GM19025 (cell line): ENCODE measurements around the gene HSPE1.
A peak's percentile ranks its signal among the peaks of the same experiment; 100 is the strongest.
"Not testable (repeated sequence)": the region's sequence is repeated elsewhere in the genome, so short reads cannot be mapped to it uniquely, and the experiment has no call there.

ENCODE experiments used
- ATAC-seq: cut with Tn5 transposase; IDR thresholded peaks from one replicate; pipeline ENCODE4 v1.9.1; 2021; ENCODE audit warnings: mild to moderate bottlenecking, low read depth, moderate library complexity; ENCODE audit not compliant: unreplicated experiment

The HSPE1 gene

DNA sequence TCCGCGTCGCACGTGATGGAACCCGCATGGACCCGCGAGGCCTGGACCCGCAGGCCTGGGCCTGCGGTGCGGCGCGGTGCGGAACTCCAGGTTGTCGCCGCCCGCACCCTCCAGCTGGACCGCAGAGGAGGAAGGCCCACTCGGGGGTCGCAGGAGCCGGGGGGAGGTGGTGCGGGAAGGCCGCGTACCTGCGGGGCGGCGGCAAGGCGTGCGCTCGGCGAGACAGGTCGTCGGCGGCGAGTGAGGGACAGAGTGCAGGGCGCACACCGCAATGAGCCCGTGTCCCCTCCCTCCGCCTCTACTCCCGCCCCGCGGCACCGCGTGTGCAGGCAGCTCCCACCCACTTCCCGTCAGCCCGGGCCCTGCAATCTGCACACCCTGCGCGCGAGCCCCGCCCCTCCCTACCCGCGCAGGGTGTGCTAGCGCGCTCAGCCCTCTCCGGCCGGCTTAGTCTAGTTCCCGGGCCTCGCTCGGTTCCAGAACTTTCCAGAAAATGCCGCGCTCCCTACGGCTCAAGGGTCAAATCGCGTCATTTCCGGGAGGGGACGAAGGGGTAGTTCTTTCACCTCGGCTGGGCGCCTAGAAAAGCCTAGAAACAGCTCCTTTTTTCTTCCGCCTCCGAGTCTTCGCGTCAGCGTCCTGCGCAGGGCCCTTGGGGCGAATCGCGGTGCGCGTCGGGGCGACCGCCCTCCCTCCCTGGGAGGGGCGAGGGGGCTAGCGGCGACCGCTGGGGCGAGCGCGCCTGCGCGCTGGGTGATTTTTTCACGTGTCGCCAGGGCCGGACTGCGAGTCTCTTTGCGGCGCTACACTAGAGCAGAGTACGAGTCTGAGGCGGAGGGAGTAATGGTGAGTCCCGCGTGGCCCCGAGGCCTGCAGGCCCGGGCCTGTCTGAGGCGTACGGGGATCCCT is at the start of gene HSPE1, which contains the start of gene HSPD1:
HSPE1 (plus strand) TSS at position 786 of the 909 bp plus-strand sequence; CDS start at position 844, 58 bp downstream.
HSPD1 (minus strand) TSS at position 247 of the 909 bp plus-strand sequence. CDS start 992 bp downstream, outside the sequence.
- peak; percentile 78 for ATAC-seq

DNA sequence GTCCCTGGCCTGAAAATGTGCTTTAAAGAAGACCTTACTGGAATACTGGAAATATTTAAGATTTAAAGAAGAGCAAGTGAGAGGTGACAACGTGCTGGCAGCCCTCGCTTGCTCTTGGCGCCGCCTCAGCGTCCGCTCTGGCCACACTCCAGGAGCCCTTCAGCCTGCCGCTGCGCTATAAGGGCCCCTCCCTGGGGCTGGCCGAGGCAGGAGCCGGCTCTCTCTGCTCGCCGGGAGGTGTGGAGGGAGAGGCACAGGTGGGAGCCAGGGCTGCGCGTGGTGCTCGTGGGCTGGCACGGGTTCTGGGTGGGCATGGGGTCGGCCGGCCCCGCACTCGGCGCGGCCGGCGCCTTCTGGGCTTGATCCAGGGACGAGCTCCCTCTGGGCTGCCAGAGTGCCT is 49.7 kb upstream of the HSPE1 start:
- ATAC-seq, result no peak

DNA sequence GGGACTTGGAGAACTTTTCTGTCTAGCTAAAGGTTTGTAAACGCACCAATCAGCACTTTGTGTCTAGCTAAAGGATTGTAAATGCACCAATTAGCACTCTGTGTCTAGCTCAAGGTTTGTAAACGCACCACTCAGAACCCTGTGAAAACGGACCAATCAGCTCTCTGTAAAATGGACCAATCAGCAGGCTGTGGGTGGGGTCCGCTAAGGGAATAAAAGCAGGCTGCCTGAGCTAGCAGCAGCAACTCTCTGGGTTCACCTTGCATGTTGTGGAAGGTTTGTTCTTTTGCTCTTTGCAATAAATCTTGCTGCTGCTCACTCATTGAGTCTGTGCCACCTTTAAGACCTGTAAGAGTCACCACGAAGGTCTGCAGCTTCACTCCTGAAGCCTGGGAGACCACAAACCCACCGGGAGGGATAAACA is 49.2 kb upstream of the HSPE1 start:
- ATAC-seq, result not testable (repeated sequence)

DNA sequence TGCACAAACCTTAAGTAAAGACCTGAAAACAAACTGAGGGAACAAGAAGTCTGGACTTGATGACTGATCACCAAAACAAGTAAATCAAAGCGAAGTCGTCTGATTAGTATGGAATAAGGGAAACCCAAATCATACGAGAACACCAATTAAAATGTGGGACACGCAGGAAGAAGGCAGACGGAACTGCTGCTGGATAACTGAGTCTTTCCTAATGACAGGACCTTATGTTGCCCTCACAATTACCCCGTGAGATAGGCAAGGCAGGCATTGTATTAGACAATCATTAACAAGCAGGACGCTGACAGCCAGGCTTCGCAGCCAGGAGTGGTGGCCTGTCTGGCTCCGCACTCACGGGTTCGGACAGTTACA is 47.4 kb upstream of the HSPE1 start:
- no peak for ATAC-seq

DNA sequence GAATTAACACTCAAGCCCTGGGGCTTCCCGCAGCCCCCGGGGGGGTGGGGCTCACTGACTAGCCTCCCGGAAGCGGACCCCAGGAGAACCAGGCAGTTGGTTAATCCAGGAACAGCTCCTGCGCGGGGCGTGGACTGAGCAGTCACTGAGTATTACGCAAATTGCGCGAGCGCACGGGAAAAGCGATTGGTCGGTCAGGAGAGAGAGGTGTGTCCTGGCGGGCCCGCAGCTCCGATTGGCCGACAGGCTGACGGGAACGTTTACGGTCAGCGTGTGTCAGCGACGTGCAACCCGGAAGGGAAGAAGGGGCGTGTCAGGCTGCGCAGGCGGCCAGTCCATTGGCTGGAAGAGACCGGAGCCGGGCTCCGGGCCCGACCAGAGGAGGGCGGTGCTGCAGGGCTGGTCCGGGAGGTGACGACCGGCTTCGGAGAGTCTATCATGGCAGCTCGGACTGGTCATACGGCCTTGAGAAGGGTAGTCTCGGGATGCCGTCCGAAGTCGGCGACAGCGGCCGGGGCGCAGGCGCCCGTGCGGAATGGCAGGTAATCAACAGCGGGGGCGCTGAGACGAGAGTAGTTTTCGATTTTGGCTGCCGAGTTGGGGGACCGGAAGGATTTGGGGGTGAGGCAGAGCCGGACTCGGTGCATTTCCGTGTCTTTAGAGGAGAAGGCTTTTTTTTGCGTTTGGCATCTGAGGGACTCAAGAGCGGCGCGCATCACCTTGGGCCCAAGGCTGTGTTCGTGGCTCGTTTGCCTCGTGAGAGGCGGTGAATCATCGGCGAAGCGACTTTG is 46.9 kb upstream of the HSPE1 start, which contains the start of gene COQ10B:
COQ10B (plus strand) TSS at position 430 of the 791 bp plus-strand sequence; CDS start at position 439, 9 bp downstream.
- peak; percentile 91 for ATAC-seq

DNA sequence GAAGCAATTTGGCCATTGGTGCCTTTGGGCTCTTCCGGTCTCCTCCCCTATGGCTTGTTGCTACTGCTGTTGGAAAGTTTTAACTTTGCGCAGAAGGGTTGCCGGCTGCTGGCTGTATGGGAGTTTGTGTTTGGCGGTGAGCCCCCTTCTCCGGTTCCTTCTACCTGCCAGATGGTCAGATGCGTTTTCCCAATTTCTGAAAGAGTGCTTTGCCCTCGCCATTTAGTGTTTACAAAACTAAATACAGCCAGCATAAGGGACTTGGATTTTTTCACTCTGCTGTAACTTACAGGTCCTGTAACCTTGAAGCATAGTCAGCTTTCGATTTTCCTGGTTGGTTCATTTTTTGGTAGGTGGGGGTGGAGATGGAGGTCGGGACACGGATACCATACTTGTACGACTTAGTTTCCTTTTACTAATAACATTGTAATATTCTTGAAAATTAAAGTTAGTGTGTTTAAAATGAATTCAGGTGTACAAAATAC is 46.2 kb upstream of the HSPE1 start:
- ATAC-seq, result peak; percentile 10

DNA sequence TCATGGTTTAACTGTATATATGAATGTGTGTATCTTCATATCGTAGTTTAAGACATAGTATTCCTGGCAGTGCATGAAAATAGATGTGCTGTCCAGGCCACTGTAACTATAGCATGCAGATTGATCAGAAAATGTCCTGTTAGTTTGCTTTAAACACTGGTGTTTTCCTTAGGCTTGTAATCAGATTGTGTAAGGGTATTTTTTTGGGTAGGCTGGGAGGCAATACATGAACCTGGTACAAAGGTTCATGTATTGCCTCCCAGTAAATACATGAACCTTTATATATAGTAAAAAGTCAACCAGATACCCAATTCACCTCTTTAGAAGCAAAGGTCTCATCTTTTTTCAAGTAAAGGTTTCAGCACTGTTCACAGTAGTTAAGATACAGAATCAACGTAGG is 45.3 kb upstream of the HSPE1 start:
- ATAC-seq, result no peak

DNA sequence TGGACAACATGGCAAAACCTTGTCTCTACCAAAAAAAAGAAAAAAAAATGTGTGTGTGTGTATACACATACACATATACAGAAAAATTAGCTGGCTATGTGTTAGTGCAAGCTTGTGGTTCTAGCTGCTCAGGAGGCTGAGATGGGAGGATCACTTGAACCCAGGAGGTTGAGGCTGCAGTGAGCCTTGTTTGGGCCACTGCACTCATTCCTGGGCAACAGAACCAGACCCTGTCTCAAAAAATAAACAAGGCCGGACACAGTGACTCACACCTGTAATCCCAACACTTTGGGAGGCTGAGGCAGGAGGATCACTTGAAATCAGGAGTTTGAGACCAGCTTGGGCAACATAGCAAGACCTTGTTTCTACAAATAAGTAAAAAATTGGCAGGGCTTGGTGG is 44.8 kb upstream of the HSPE1 start:
- no peak for ATAC-seq

DNA sequence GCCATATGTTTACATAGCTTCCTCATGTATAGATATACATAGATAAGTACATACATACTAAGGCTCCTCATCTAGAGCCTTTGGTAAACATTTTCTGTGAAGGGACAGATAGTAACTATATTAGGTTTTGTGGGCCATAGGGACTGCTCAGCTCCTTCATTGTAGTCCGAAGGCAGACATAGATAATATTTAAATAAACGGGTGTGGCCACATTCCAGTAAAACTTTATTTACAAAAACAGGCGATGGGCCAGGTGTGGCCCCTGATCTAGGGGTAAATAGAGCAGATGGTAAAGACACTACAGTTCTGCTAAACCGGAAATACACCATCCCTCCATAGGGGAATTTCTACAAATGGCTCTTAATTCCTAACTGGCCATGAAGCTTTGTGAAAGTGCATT is 39.5 kb upstream of the HSPE1 start:
- no peak for ATAC-seq

DNA sequence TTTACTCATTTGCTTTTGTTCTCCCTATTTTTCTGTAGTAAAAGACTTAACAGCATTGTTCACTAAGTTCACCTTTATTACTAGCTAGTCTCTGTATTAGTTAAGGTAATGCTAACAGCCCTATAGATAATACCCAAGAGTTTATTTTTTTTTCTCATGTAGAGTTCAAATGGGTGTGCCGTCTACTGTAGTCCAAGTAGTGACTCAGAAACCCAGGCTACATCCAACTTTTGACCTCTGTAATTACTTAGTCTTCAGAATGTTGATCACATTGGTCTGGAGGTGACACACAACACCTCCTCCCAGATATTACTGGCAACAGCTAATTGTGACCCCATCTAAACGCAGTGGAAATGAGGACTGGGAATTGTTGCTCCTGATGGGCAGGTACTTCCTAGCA is 39.1 kb upstream of the HSPE1 start:
- ATAC-seq, result no peak

DNA sequence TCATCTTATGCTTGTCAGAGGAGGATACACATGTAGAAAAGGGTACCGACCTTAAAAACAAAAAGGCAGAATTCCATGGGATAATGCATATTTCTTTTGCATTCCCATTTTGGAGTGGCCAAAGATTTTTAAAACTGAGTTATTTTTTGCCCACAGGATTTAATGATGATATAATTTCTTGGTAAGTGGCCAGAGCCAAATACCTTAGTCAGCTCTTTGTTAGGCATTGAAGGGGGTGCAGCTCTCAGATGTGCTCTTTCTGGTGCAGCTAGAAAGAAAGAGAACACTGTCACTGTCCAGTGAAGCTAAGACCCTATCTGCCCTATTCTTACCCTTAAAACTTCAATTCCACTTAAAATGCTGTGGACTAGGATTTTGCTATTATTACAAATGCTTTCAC is 36.0 kb upstream of the HSPE1 start:
- ATAC-seq, result no peak

DNA sequence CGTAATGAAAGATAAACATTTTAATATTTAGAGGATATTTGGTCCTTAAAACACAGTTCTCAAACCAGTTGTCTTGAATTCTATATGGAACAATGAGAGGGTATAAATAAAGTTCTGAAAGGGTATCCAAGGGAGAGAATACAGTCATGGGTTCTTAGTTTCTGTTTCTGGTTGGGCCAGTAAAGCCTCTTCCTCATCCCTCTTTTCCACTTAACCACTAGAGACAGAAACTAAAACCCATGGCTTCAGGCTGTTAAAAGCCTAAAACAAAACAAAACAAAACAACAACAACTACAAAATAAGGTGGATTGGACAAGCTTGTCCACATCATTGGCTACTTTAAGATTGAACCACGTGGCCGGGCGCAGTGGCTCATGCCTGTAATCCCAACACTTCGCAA is 28.0 kb upstream of the HSPE1 start:
- no peak for ATAC-seq

DNA sequence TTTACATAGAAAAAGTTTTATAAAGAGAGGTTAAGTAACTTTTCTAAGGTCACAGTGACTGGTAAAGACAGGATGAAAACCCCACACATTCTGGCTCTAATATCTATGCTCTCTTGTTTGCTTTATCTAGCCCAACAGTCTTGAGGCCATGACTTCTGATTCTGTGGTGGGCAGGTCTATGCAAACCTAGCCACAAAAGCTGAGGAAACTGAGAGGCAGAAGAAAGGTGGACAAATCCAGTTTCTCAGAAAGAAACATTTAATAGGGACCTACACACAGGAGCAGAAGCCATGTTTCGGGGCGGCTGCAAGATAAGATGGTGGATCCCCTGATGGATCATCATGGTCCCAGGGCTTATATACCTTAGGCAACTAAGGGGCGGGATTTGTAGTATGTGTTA is 22.4 kb upstream of the HSPE1 start:
- ATAC-seq, result no peak

DNA sequence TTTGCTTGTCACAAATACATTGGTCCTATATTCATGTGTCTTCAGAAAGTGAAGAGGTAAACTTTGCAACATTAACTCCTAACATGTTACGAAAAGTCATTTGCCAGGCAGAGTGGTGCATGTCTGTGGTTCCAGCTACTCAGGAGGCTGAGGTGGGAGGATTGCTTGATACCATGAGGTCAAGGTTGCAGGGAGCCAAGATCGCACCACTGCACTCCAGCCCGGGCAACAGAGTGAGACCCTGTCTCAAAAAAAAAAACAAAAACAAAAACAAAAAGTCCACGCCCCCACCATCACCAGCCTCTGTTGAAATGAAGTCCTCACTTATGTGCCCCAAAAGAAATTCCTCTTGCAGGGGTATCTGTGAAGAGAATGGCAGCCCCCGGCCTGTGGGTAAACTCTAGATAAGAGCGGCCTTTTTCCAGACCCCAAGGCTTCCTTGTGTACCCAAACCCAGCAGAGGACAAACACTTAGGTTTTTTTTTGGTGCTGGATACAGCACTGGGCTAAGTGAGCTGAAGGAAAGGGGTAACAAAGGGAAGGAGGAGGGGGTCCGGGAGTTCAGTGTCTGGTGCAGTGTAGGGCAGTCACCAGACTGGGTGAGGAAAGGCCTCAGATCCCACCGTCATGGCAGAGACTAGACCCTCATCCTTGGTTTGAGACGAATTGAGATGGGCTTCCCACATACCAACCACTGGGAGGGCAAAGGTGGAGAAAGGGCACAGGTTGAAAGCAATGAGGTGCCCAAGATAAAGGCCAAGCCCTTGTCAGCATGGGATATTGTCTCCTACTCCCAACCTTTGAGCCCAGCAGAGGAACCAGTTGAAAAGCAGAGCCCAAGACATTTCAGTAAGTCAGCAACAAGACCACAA is 19.8 kb upstream of the HSPE1 start:
- no peak for ATAC-seq

DNA sequence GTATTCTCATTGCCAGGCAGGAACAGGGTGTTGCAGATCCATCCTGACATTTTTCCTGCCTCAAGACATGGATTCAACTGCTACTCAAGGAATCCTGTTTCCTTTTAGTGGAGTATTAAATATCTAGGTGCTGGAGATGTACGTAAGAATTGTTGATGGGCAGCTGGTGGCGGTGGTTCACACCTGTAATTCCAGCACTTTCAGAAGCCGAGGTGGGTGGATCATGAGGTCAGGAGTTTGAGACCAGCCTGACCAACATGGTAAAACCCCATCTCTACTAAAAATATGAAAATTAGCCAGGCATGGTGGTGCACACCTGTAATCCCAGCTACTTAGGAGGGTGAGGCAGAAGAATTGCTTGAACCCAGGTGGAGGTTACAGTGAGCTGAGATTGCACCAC is 15.9 kb upstream of the HSPE1 start:
- ATAC-seq, result not testable (repeated sequence)

DNA sequence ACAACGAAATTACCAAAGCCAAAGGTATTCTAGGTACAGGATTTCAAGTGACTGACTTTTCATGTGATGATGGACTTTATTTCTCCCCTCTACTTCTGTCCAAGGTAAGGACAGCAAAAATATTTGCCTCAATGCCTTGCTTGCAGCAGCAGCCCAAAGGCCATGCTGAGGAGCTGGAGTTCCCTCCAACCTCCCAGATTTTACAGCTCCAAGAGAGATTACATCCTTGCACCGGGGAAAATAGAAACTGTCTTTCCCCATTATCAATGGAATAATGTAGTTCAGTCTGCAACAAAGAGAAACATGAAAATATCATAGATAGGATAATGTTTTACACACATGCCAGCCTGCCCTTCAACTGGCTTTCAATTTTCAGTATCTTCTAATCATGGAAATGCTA is 14.0 kb upstream of the HSPE1 start:
- ATAC-seq, result no peak

DNA sequence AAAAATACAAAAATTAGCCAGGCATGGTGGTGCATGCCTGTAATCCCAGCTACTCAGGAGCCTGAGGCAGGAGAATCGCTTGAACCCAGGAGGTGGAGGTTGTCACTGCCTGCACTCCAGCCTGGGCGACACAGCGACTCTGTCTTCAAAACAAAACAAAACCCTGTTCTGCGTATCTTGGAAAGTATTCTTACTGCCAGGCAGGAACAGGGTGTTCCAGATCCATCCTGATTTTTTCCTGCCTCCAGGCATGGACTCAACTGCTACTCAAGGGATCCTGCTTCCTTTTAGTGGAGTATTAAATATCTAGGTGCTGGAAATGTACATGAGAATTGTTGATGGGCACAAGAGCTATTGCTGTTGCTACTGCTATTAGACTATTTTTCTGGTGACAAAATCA is 12.8 kb upstream of the HSPE1 start:
- no peak for ATAC-seq

DNA sequence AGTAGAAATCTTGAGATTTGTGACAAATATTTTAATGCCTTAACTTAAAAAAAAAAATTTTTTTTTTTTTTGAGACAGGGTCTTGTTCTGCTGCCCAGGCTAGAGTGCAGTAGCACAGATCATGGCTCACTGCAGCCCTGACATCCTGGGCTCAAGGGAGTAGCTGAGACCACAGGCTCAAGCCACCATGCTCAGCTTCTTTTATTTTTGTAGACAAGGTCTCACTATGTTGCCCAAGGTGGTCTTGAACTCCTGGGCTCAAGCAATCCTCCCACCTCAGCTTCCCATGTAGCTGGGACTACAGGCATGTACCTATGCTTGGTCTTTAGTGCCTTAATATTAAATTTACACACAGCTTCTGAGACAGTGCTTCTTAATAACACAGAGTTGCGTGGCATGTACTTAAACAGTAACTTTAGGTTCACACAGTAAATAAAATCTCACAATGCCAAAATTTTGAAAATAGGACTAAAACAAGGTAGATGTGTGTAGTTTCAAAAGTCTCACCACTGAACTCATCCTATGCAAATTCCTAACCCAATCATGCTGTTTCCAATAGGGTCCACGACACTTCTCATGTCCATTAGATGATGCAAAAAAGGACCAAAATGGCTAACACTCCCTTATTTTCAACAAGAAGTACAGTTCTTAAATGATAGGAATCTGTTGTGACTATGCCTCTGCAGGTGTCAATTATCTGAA is 4.6 kb upstream of the HSPE1 start:
- ATAC-seq, result no peak

DNA sequence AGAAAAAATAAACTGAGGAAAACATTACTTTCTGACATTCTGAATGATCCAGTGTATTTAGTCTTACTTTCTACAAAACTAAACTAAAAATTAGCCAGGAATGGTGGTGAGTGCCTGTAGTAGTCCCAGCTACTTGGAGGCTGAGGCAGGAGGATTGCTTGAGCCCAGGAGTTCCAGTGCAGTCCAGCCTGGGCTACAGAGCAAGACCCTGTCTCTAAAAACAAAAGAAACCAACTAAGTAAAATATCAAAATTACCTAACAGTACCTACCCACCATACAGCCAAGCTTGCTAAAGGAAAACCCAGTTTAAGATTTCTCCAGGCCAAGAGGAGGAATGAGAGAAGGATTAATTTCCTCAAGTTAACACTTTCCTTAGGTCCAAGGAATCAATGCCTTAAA is 3.5 kb upstream of the HSPE1 start:
- no peak for ATAC-seq

DNA sequence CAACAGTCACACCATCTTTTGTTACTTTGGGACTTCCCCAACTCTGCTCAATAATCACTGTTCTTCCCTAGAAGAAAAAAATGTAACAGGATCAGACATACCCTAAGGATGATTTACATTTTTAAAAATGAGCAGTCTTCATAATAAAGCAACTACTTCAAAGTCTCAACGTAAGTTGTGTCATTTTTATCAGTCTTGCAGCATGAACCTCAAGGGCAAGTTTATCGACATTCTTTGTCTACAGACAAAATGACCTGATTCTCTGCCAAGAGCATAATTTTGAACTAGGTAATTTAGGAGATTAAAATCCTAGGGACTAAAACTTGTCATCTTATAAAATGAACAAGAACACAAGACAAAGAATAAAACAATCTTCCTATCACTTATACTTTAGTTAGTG is 2.9 kb upstream of the HSPE1 start:
- ATAC-seq, result no peak
